HepG2 (cell line): ENCODE data around the gene CEP89. TPM values are rescaled to one million over a fixed set of nuclear protein-coding genes. Genes with fewer than 3 reads are reported as not detected.

Experiments
- ATAC-seq: fragments of 200-7000 bp; cut with Tn5 transposase; 3 replicates; pipeline ENCODE4 v1.9.1; 2020; ENCODE audit warnings: mild to moderate bottlenecking, moderate library complexity
- BruUV-seq: library from RNA; stranded (reverse); fragments of 400-500 nt; replicated peaks from 2 replicates; lab custom pipeline; 2021; lab: Mats Ljungman, UMichigan
- CTCF ChIA-PET: fragments of 300-600 bp; formaldehyde crosslinking; extraction: SDS; loops from one replicate; lab custom pipeline; 2021; ENCODE audit warnings: low total read pairs, inconsistent platforms, low intra/inter-chr PET ratio; lab: Yijun Ruan, JAX
- POLR2A ChIA-PET: fragments of 350-600 bp; sonication (Branson Sonifier 250); formaldehyde crosslinking; loops from one replicate; lab custom pipeline; 2020; ENCODE audit warnings: antibody characterized with exemption, inconsistent platforms; lab: Yijun Ruan, JAX
- DNase-seq: peaks from one replicate; pipeline ENCODE4 v3.0.0-alpha.2; 2015; ENCODE audit warnings: low spot score
- FAIRE-seq: peaks from 3 replicates; lab custom pipeline; 2011; peaks lifted over from hg19 to GRCh38; lab: Jason Lieb, UNC
- H2AFZ ChIP-seq: one replicate; pipeline ENCODE4 v1.6.1; 2011; ENCODE audit warnings: low read length, inconsistent platforms
- H3K27ac ChIP-seq: fragments of 300-600 bp; 3 replicates; pipeline ENCODE4 v1.8.0; 2011; ENCODE audit warnings: mixed run types, mild to moderate bottlenecking, mixed read lengths, low read length, inconsistent platforms; ENCODE audit not compliant: insufficient read depth; ENCODE audit errors: extremely low read length
- H3K27me3 ChIP-seq, 2 experiments: fragments of 200-600 bp in 1 of 2; 2 replicates in 1 of 2; 3 replicates in 1 of 2; pipeline versions ENCODE4 v1.6.0 to v1.8.0; 2011; ENCODE audit warnings: low read length in 2 of 2, mild to moderate bottlenecking in 2 of 2, moderate library complexity in 2 of 2, inconsistent platforms in 1 of 2; ENCODE audit not compliant: insufficient read depth in 2 of 2, control insufficient read depth in 1 of 2
- H3K36me3 ChIP-seq, 2 experiments: fragments of 200-600 bp in 1 of 2; replicated peaks in 1 of 2; 2 replicates in 1 of 2; 3 replicates in 1 of 2; pipeline versions ENCODE4 v1.5.1 to v1.8.0; 2011; ENCODE audit warnings: low read length in 2 of 2, inconsistent platforms in 1 of 2; ENCODE audit not compliant: insufficient read depth in 2 of 2, control insufficient read depth in 1 of 2
- H3K4me1 ChIP-seq: 2 replicates; pipeline ENCODE4 v1.5.1; 2012; ENCODE audit warnings: low read length, inconsistent platforms; ENCODE audit not compliant: insufficient read depth
- H3K4me2 ChIP-seq: 2 replicates; pipeline ENCODE4 v1.6.0; 2011; ENCODE audit warnings: low read depth, low read length, inconsistent platforms
- H3K4me3 ChIP-seq, 3 experiments: fragments of 200-600 bp in 1 of 3; sonication (generic), shearing (Covaris generic) in 1 of 3; replicated peaks in 1 of 3; 2 replicates each; pipeline ENCODE4 v1.5.1; 2011 to 2016; ENCODE audit warnings: low read length in 3 of 3, inconsistent platforms in 2 of 3, low read depth in 2 of 3, mild to moderate bottlenecking in 2 of 3, control low read depth in 1 of 3, mixed read lengths in 1 of 3; ENCODE audit not compliant: insufficient read depth in 1 of 3
- H3K79me2 ChIP-seq: one replicate; pipeline ENCODE4 v1.6.1; 2011; ENCODE audit warnings: low read length, inconsistent platforms; ENCODE audit not compliant: insufficient read depth
- H3K9ac ChIP-seq: 2 replicates; pipeline ENCODE4 v1.6.0; 2011; ENCODE audit warnings: mild to moderate bottlenecking, low read depth, low read length, inconsistent platforms; ENCODE audit not compliant: insufficient read depth
- H3K9me3 ChIP-seq: 2 replicates; pipeline ENCODE4 v1.5.1; 2012; ENCODE audit warnings: mild to moderate bottlenecking, low read length
- H4K20me1 ChIP-seq: 2 replicates; pipeline ENCODE4 v1.6.0; 2011; ENCODE audit warnings: inconsistent platforms, mild to moderate bottlenecking, low read length, moderate library complexity; ENCODE audit not compliant: insufficient read depth
- CENPX ChIP-seq: sonication (generic); formaldehyde crosslinking; IDR thresholded peaks from 2 replicates; pipeline ENCODE4 v1.9.0; 2021; ENCODE audit warnings: mild to moderate bottlenecking, missing genetic modification reagents, moderate library complexity
- DPF2 ChIP-seq: sonication (generic); formaldehyde crosslinking; IDR thresholded peaks from 2 replicates; pipeline ENCODE4 v1.4.0; 2020; ENCODE audit warnings: mild to moderate bottlenecking, low read depth, missing genetic modification reagents, borderline replicate concordance
- GPN1 ChIP-seq: sonication (generic); formaldehyde crosslinking; IDR thresholded peaks from 2 replicates; pipeline ENCODE4 v1.5.1; 2020; ENCODE audit warnings: missing genetic modification reagents, borderline replicate concordance
- IRF2 ChIP-seq: IDR thresholded peaks from 2 replicates; pipeline ENCODE4 v1.6.1; 2018; ENCODE audit warnings: missing genetic modification reagents, missing compliant biosample characterization
- MED13 ChIP-seq: sonication (generic); formaldehyde crosslinking; IDR thresholded peaks from 2 replicates; pipeline ENCODE4 v1.5.0; 2020; ENCODE audit warnings: missing genetic modification reagents
- MXD4 ChIP-seq: IDR thresholded peaks from 2 replicates; pipeline ENCODE4 v1.6.1; 2016; ENCODE audit warnings: mild to moderate bottlenecking, missing biosample characterization, missing genetic modification reagents
- PRDM15 ChIP-seq: sonication (generic); formaldehyde crosslinking; IDR thresholded peaks from 2 replicates; pipeline ENCODE4 v1.4.0; 2020; ENCODE audit warnings: missing genetic modification reagents
- SMAD1 ChIP-seq: sonication (generic); formaldehyde crosslinking; IDR thresholded peaks from 2 replicates; pipeline ENCODE4 v1.4.0; 2020; ENCODE audit warnings: missing genetic modification reagents, low read depth, mild to moderate bottlenecking, borderline replicate concordance
- SRSF4 ChIP-seq: fragments of 200-400 bp; formaldehyde crosslinking; IDR thresholded peaks from one replicate; pipeline ENCODE4 v1.6.1; 2018; ENCODE audit warnings: mild to moderate bottlenecking, low read depth, low read length, moderate library complexity; ENCODE audit not compliant: poor library complexity, severe bottlenecking
- WIZ ChIP-seq: sonication (generic); formaldehyde crosslinking; IDR thresholded peaks from 2 replicates; pipeline ENCODE4 v1.5.1; 2020; ENCODE audit warnings: mild to moderate bottlenecking, missing genetic modification reagents
- ZBTB34 ChIP-seq: sonication (generic); formaldehyde crosslinking; IDR thresholded peaks from 2 replicates; pipeline ENCODE4 v1.8.0; 2022; ENCODE audit warnings: mild to moderate bottlenecking, missing genetic modification reagents
- ZFP1 ChIP-seq: IDR thresholded peaks from 2 replicates; pipeline ENCODE4 v1.6.1; 2016
- ZNF329 ChIP-seq: sonication (generic); formaldehyde crosslinking; IDR thresholded peaks from 2 replicates; pipeline ENCODE4 v1.9.0; 2021; ENCODE audit warnings: low read depth, mild to moderate bottlenecking, missing genetic modification reagents
- ZNF414 ChIP-seq: sonication (generic); formaldehyde crosslinking; IDR thresholded peaks from 2 replicates; pipeline ENCODE4 v1.5.0; 2020; ENCODE audit warnings: missing genetic modification reagents
- ZNF44 ChIP-seq: sonication (generic); formaldehyde crosslinking; IDR thresholded peaks from 2 replicates; pipeline ENCODE4 v1.5.1; 2020; ENCODE audit warnings: mild to moderate bottlenecking, missing genetic modification reagents
- ZNF704 ChIP-seq: sonication (generic); formaldehyde crosslinking; IDR thresholded peaks from 2 replicates; pipeline ENCODE4 v1.8.1; 2023; ENCODE audit warnings: mild to moderate bottlenecking, inconsistent platforms, moderate library complexity, missing genetic modification reagents, borderline replicate concordance
- ZNF761 ChIP-seq: sonication (generic); formaldehyde crosslinking; conservative IDR thresholded peaks from 2 replicates; pipeline ENCODE4 v1.4.0; 2020; ENCODE audit warnings: mild to moderate bottlenecking, missing genetic modification reagents
- ZNF850 ChIP-seq: sonication (generic); formaldehyde crosslinking; conservative IDR thresholded peaks from 2 replicates; pipeline ENCODE4 v1.9.0; 2021; ENCODE audit warnings: mild to moderate bottlenecking, missing genetic modification reagents
- WGBS: methylation state at CpG from one replicate; pipeline ENCODE4 v1.1.6; 2017; ENCODE audit warnings: low lambda C conversion rate; 5-methylcytosine and 5-hydroxymethylcytosine counted together
- in situ Hi-C: cut with HindIII; loops from 2 replicates; pipeline ENCODE4 v1.10.0; 2017; ENCODE audit warnings: low pct_unique_long_range_greater_than_20kb; ENCODE audit not compliant: extremely low pct_ligation_motif_present
- intact Hi-C: fragments of 100-400 bp; cut with micrococcal nuclease; formaldehyde crosslinking; loops from one replicate; pipeline ENCODE4 v1.10.0; 2022; ENCODE audit not compliant: unreplicated experiment
- polyA plus RNA-seq, 8 experiments: library from polyadenylated mRNA; depleted of rRNA in 3 of 8; stranded (reverse) in 7 of 8; unstranded in 1 of 8; fragments of >200 nt; fragmentation: Illumina TruSeq in 4 of 8; extraction: Trizol in 4 of 8; gene quantifications; 2 replicates each; pipeline versions ENCODE4 v1.2.1 to v1.2.3, GENCODE V29; 2011 to 2016; ENCODE audit warnings: low read depth in 4 of 8, missing spikeins in 1 of 8, mixed read lengths in 1 of 8; ENCODE audit not compliant: insufficient read depth in 1 of 8
- total RNA-seq, 5 experiments: library from RNA; depleted of rRNA; stranded (reverse); fragments of >200 nt; fragmentation: Illumina TruSeq; extraction: Trizol; gene quantifications; 2 replicates each; pipeline ENCODE4 v1.2.3, GENCODE V29; 2016; ENCODE audit warnings: low read depth in 1 of 5

Gene CEP89
- total and polyA plus RNA-seq, 2 of the 13 experiments (the other 11 are each of a cell fraction or from before 2014, with no cell fraction given), result 7.2 to 10.9 TPM

- TF ChIP-seq PRDM15 (CRISPR knock-in tag) (no peak), GPN1 (CRISPR knock-in tag) (no peak), SRSF4 (no peak)
Measured at GRCh38 chr19:32842061-32842460, 129.7 kb downstream of the CEP89 start (continued).

GRCh38 chr19:32837531-32837930 lies 134.2 kb downstream of the CEP89 start:
- WGBS, result 95% methylated on average over 7 of the region's 7 CpGs
- Histone ChIP-seq H3K9me3 (peaks cover 14% of the 10 kb centered on the region), H3K9ac (no peak overlapping the region), H3K36me3 (peaks cover 1 to 20% of the 10 kb centered on the region in 2 experiments; a peak in 3 of 5 replicates), H3K4me3 (no peak overlapping the region), H3K4me2 (no peak overlapping the region), H3K79me2 (no peaks in the 10 kb centered on the region), H2AFZ (no peak overlapping the region), H3K4me1 (no peaks in the 10 kb centered on the region), H3K27ac (no peak overlapping the region), H3K27me3 (no peaks in the 10 kb centered on the region), H4K20me1 (no peaks in the 10 kb centered on the region)
- CTCF ChIA-PET, result no interaction called here
- DNase-seq (no peak), ATAC-seq (no peak), FAIRE-seq (no peak)
- intact Hi-C loops, result no loop called here
- POLR2A ChIA-PET, result no interaction called here
- BruUV-seq, result no TSS peak
- in situ Hi-C loops, result no loop called here
- TF ChIP-seq MED13 (CRISPR knock-in tag) (no peak), ZNF850 (CRISPR knock-in tag) (no peak), ZNF44 (CRISPR knock-in tag) (no peak), WIZ (no peak), ZBTB34 (no peak), IRF2 (CRISPR knock-in tag) (no peak), ZNF414 (CRISPR knock-in tag) (no peak), ZNF329 (CRISPR knock-in tag) (no peak), SMAD1 (no peak), ZNF761 (CRISPR knock-in tag) (no peak), MXD4 (CRISPR knock-in tag) (no peak), CENPX (CRISPR knock-in tag) (no peak), DPF2 (CRISPR knock-in tag) (no peak), ZNF704 (CRISPR knock-in tag) (no peak), ZFP1 (CRISPR knock-in tag) (no peak)
